SK-N-DZ (cell line): ENCODE results near the gene FLG. TPM values are rescaled to one million over a fixed set of nuclear protein-coding genes. Genes with fewer than 3 reads are reported as not detected.
"Not testable (repeated sequence)": the region's sequence is repeated elsewhere in the genome, so short reads cannot be mapped to it uniquely, and the experiment has no call there.

Experiments used
- DNase-seq: peaks from one replicate; pipeline ENCODE4 v3.0.0-alpha.2; 2015; ENCODE audit warnings: low spot score
- polyA plus RNA-seq, 2 experiments: library from polyadenylated mRNA; depleted of rRNA; stranded (reverse); fragments of >200 nt; gene quantifications; 2 replicates each; pipeline ENCODE4 v1.2.3, GENCODE V29; 2014

The FLG gene
- polyA plus RNA-seq (2014; cell fraction: cytosol; rRNA removed), result not detected in 2 replicates
- polyA plus RNA-seq (2014; cell fraction: nucleus; rRNA removed), result not detected in 2 replicates

GRCh38 chr1:152325111-152325510, at the start of gene FLG:
Gene FLG, minus strand, starts transcription at chr1:152325239. Its CDS starts 9,783 bp downstream, at chr1:152315456.
- no peak for DNase-seq

GRCh38 chr1:152374451-152374850, 49.4 kb upstream of the FLG start:
- no peak for DNase-seq

- no peak for DNase-seq
These were observed 47.6 kb upstream of the FLG start for GRCh38 chr1:152372672-152373071.

GRCh38 chr1:152367436-152367835, 42.4 kb upstream of the FLG start:
- no peak for DNase-seq

GRCh38 chr1:152359906-152360305, 34.9 kb upstream of the FLG start, which contains the start of gene FLG2:
Gene FLG2, minus strand, starts transcription at chr1:152360006. Its CDS starts 1,122 bp downstream, at chr1:152358884.
- no peak for DNase-seq

GRCh38 chr1:152356736-152357135, 31.7 kb upstream of the FLG start:
- no peak for DNase-seq

GRCh38 chr1:152349611-152350010, 24.6 kb upstream of the FLG start:
- DNase-seq, result no peak

- no peak for DNase-seq
These were observed 23.4 kb upstream of the FLG start for GRCh38 chr1:152348447-152348846.

GRCh38 chr1:152347116-152347728, 22.2 kb upstream of the FLG start:
- peak; percentile 50 for DNase-seq

GRCh38 chr1:152344438-152344837, 19.4 kb upstream of the FLG start:
- no peak for DNase-seq

GRCh38 chr1:152343006-152343405, 18.0 kb upstream of the FLG start:
- DNase-seq, result no peak

GRCh38 chr1:152335399-152335798, 10.4 kb upstream of the FLG start:
- DNase-seq, result no peak

- DNase-seq, result no peak
These were observed 3.9 kb upstream of the FLG start for GRCh38 chr1:152328801-152329391.

GRCh38 chr1:152313970-152314369, 11.1 kb downstream of the FLG start:
- DNase-seq, result no peak

- no peak for DNase-seq
These were observed 11.7 kb downstream of the FLG start for GRCh38 chr1:152313319-152313801.

- DNase-seq, result not testable (repeated sequence)
These were observed 12.9 kb downstream of the FLG start for GRCh38 chr1:152312169-152312568.

GRCh38 chr1:152309955-152310354, 15.1 kb downstream of the FLG start:
- DNase-seq, result no peak

- DNase-seq, result not testable (repeated sequence)
These were observed 15.6 kb downstream of the FLG start for GRCh38 chr1:152309320-152309901.

GRCh38 chr1:152308758-152309157, 16.3 kb downstream of the FLG start:
- DNase-seq, result not testable (repeated sequence)

GRCh38 chr1:152307970-152308369, 17.1 kb downstream of the FLG start:
- not testable (repeated sequence) for DNase-seq

GRCh38 chr1:152306123-152306522, 18.9 kb downstream of the FLG start:
- not testable (repeated sequence) for DNase-seq

GRCh38 chr1:152304773-152305172, 20.3 kb downstream of the FLG start:
- not testable (repeated sequence) for DNase-seq
